Measurements from ENCODE around the gene PRKAA2. TPM values are rescaled to one million over a fixed set of nuclear protein-coding genes. Genes with fewer than 3 reads are reported as not detected.

The PRKAA2 gene
- total and polyA plus RNA-seq, 2 experiments from 2014 or later = 0.49 to 0.65 TPM

GRCh38 chr1:56639211-56639610 lies 5.9 kb upstream of the PRKAA2 start:
- in situ Hi-C loops (cut with MboI) = no loop called here
- H3K4me1 ChIP-seq (ENCODE audit: insufficient read depth) = no peaks in the 10 kb centered on the region; the same call in 1 of the 2 replicates
- H3K79me2 ChIP-seq (ENCODE audit: insufficient read depth) = no peaks in the 10 kb centered on the region
- no peak overlapping the region for H3K9ac ChIP-seq
- H3K9me3 ChIP-seq (ENCODE audit: low read depth) = no peaks in the 10 kb centered on the region
- DNase-seq = peak; percentile 4
- WGBS, 2 experiments (ENCODE audit: low coverage in 1 of 2, low lambda C conversion rate in 2 of 2, missing lambda C conversion rate in 2 of 2) = 3 to 7% methylated on average over 2 of the region's 2 CpGs
- H3K27me3 ChIP-seq (replicated peaks; ENCODE audit: insufficient read depth) = no peaks in the 10 kb centered on the region
- no peak overlapping the region for H2AFZ ChIP-seq
- no peaks in the 10 kb centered on the region for H3K9me2 ChIP-seq (ENCODE audit: insufficient read depth)
- H3K27ac ChIP-seq = no peak overlapping the region
- H4K20me1 ChIP-seq (ENCODE audit: insufficient read depth) = no peaks in the 10 kb centered on the region
- no peaks in the 10 kb centered on the region for H3K36me3 ChIP-seq (ENCODE audit: low read depth)
- no peak overlapping the region for H3K4me3 ChIP-seq
- no peak overlapping the region for H3K4me2 ChIP-seq (ENCODE audit: unreplicated experiment)
- TF ChIP-seq EZH2 (IDR thresholded peaks at IDR 0.05; ENCODE audit: insufficient read depth, poor library complexity, severe bottlenecking) (no peak), EZH2phosphoT487 (IDR thresholded peaks at IDR 0.05; ENCODE audit: insufficient read depth, low read depth) (no peak)
- no peaks in the 10 kb centered on the region for H3F3A ChIP-seq (ENCODE audit: insufficient read depth)

DNA sequence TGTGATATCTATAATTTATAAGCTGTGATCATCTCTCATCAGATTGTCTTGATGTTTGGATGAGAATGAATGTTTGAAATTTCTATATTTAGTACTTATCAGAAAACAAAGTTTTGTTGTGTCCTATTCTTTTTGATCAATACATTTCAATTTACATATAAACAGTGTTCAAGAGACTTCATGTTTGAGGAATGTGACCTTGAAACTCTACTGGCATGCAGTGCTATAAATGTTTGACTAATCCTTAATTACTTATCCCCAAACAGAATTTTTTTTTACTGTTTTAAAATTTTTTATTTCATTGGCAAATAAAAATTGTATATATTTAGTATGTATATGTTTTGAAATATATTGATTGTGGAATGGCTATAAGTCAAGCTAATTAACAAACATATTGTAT lies 1.5 kb upstream of the PRKAA2 start:
- Histone ChIP-seq H3K4me1 (ENCODE audit: insufficient read depth) (no peaks in the 10 kb centered on the region; the same call in 1 of the 2 replicates), H3K36me3 (ENCODE audit: low read depth) (no peaks in the 10 kb centered on the region), H3K27me3 (replicated peaks; ENCODE audit: insufficient read depth) (no peaks in the 10 kb centered on the region), H3K79me2 (ENCODE audit: insufficient read depth) (no peaks in the 10 kb centered on the region), H3K9ac (no peak overlapping the region), H3K9me2 (ENCODE audit: insufficient read depth) (no peaks in the 10 kb centered on the region), H2AFZ (no peak overlapping the region), H3K4me3 (no peak overlapping the region), H3K9me3 (ENCODE audit: low read depth) (no peaks in the 10 kb centered on the region), H3K27ac (no peak overlapping the region), H4K20me1 (ENCODE audit: insufficient read depth) (no peaks in the 10 kb centered on the region), H3F3A (ENCODE audit: insufficient read depth) (no peaks in the 10 kb centered on the region), H3K4me2 (ENCODE audit: unreplicated experiment) (peak overlapping the region; percentile 88)
- TF ChIP-seq EZH2phosphoT487 (IDR thresholded peaks at IDR 0.05; ENCODE audit: insufficient read depth, low read depth) (no peak), EZH2 (IDR thresholded peaks at IDR 0.05; ENCODE audit: insufficient read depth, poor library complexity, severe bottlenecking) (no peak)
- DNase-seq = no peak
- in situ Hi-C loops (cut with MboI) = no loop called here

DNA sequence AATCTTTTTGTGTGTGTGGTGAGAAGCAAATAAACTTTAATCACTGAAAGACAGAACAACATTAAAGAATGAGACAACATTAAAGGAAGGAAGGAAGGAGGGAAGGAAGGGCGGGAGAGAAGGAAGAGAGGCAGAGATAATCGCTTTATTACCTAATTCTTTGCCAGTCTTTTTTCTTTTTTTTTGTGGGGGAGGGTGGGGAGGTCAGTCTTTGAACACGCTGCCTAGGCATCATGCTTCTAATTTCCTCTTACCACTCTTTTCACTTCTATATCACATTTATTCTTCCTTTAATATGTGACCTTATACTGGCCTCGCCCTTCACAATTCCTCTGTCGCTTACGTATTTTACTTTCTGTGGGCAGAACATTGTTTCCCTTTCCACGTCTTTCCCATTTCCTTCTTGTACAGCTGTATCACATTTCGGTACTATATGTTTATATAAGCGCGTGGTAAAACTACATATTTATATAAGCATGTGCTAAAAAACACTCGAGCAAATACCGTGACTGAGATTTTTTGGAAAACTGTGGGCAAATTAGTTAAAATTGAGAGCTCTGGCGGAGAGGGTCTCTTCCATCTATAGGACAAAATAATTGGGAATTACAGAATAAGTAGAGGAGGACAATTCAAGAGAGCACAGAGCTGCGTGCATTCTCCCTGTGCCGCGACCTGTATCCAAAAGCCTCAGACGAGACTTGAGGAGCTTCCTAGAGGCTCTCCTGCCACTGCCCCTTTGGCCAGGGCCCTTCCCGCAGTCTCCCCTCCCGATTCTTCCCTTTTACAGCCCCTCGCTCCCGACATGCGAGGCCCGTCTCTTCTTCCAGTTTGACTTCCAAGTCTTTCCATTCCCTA lies 823 bp upstream of the PRKAA2 start:
- Histone ChIP-seq H3K4me2 (ENCODE audit: unreplicated experiment) (peak overlapping the region; percentile 88), H3K27me3 (replicated peaks; ENCODE audit: insufficient read depth) (no peaks in the 10 kb centered on the region), H3K27ac (no peak overlapping the region), H2AFZ (peak overlapping the region; percentile 94), H3K4me3 (peak overlapping the region; percentile 81), H3K9ac (peak overlapping the region; percentile 52), H3F3A (ENCODE audit: insufficient read depth) (no peaks in the 10 kb centered on the region), H3K9me3 (ENCODE audit: low read depth) (no peaks in the 10 kb centered on the region), H4K20me1 (ENCODE audit: insufficient read depth) (no peaks in the 10 kb centered on the region), H3K9me2 (ENCODE audit: insufficient read depth) (no peaks in the 10 kb centered on the region), H3K79me2 (ENCODE audit: insufficient read depth) (no peaks in the 10 kb centered on the region), H3K36me3 (ENCODE audit: low read depth) (no peaks in the 10 kb centered on the region), H3K4me1 (ENCODE audit: insufficient read depth) (no peaks in the 10 kb centered on the region; the same call in 1 of the 2 replicates)
- peak; percentile 36 for DNase-seq
- TF ChIP-seq EZH2 (IDR thresholded peaks at IDR 0.05; ENCODE audit: insufficient read depth, poor library complexity, severe bottlenecking) = no peak
- 17 to 18% methylated on average over 23 of the region's 23 CpGs for WGBS, 2 experiments (ENCODE audit: low coverage in 1 of 2, low lambda C conversion rate in 2 of 2, missing lambda C conversion rate in 2 of 2)
- in situ Hi-C loops (cut with MboI) = no loop called here

DNA sequence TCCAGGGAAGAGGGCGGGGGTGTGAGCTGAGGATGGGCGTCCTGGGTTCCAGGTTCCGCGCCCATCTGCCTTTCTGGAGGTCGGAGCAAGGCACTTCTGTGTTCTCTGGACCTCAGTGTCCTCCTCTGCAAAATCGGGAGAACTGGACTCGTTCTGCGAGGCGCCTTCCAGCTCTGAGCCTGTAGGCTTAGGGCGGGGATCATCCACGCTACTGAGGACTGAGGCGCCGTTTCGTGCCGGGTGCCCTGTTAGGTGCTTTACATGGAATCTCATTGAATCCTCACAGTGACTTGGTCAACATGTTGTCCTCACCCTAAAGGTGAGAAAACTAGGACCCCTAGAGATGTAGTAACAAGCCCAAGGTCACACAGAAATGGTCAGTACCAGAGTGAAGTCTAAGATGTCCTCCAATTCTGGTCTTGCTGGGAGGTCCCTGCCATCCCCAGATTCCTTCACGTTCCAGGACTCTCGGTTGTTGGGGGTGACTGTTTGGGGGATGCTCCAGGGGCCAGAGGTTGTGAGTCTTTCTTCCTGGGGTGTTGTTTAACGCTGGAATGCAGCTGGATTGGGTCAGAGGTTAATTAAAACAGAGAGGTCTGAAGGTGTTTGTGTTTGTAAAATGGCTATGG lies 677 bp downstream of the PRKAA2 start:
- H3K4me3 ChIP-seq = peak overlapping the region; percentile 81

More for the DNA sequence above, 677 bp downstream of the PRKAA2 start:
- Histone ChIP-seq H3K4me1 (ENCODE audit: insufficient read depth) (no peaks in the 10 kb centered on the region), H3K9me2 (ENCODE audit: insufficient read depth) (no peaks in the 10 kb centered on the region), H3K4me2 (ENCODE audit: unreplicated experiment) (peak overlapping the region; percentile 88), H3K79me2 (ENCODE audit: insufficient read depth) (no peaks in the 10 kb centered on the region), H3F3A (ENCODE audit: insufficient read depth) (no peaks in the 10 kb centered on the region), H2AFZ (peak overlapping the region; percentile 94), H3K36me3 (ENCODE audit: low read depth) (no peaks in the 10 kb centered on the region), H3K9me3 (ENCODE audit: low read depth) (no peaks in the 10 kb centered on the region), H3K27me3 (replicated peaks; ENCODE audit: insufficient read depth) (no peaks in the 10 kb centered on the region), H3K27ac (no peak overlapping the region), H4K20me1 (ENCODE audit: insufficient read depth) (no peaks in the 10 kb centered on the region), H3K9ac (0 out of 2 replicates have a peak overlapping the region, but pooled peaks have one; percentile 35)
- in situ Hi-C loops (cut with MboI) = no loop called here
- DNase-seq = peak; percentile 33
- TF ChIP-seq EZH2phosphoT487 (IDR thresholded peaks at IDR 0.05; ENCODE audit: insufficient read depth, low read depth) (no peak), EZH2 (IDR thresholded peaks at IDR 0.05; ENCODE audit: insufficient read depth, poor library complexity, severe bottlenecking) (no peak)
- WGBS, 2 experiments (ENCODE audit: low coverage in 1 of 2, low lambda C conversion rate in 2 of 2, missing lambda C conversion rate in 2 of 2) = 5 to 7% methylated on average over 16 to 18 of the region's 18 CpGs
